SK-N-SH (cell line): ENCODE measurements around the gene TNFAIP2.
A peak's percentile ranks its signal among the peaks of the same experiment; 100 is the strongest.

Experiments used
- RFX5 ChIP-seq: IDR thresholded peaks from 2 replicates; pipeline ENCODE4 v1.6.1; 2012; ENCODE audit warnings: mild to moderate bottlenecking, improper control_type of control experiment, low read length
- SMC3 ChIP-seq: IDR thresholded peaks from 2 replicates; pipeline ENCODE4 v1.6.1; 2012; ENCODE audit warnings: low read depth, low read length, improper control_type of control experiment
- TCF12 ChIP-seq: IDR thresholded peaks from 2 replicates; pipeline ENCODE4 v1.4.0; 2012
- TF ChIP-seq, protein P1 (sequence below): IDR thresholded peaks from 2 replicates; pipeline ENCODE4 v1.4.0; 2012; ENCODE audit warnings: low read depth
- TF ChIP-seq, protein P2 (sequence below): IDR thresholded peaks from 2 replicates; pipeline ENCODE4 v1.6.1; 2012; ENCODE audit warnings: mild to moderate bottlenecking, low read depth, low read length, moderate library complexity

DNA sequence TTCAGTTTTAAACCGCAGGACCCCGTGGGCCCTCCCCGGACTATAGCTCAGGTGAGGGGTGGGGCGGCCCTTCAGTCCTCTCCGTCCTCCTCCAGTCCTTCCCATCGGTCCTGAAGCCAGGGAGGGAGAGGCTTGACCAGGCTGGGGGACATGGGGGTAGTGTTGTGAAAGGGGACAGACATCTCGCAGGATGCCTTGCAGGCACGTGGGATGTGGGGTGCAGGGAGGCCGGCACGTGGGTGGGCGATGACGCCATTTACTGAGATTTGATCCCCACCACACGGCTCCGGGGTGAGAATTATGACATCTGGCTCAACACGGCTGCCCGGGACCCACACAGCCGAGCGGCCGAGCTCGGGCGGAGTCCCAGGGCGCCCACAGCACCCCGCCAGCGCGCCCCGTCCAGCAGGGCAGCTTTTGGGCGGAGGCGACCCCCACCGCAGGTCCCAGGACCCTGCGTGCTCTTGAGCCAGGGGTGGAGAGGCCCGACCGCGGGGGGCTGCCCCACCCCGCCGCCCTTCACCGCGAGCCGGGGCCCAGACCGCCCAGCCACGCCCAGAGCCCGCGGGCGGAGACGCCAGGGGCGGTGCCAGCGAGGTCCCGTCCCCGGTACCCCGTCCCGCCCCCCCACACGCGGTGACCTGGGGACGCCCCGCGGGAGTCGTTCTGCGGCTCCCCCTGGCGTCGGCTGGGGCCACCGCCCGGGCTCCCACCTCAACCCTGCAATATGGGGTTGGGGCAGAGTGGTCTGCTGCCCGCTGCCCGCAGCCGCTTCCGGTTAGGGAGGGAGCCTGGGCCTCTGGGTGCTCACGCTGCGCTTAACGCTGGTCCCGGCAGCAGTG is 32.0 kb upstream of the TNFAIP2 start:
- TF ChIP-seq, protein P1, sequence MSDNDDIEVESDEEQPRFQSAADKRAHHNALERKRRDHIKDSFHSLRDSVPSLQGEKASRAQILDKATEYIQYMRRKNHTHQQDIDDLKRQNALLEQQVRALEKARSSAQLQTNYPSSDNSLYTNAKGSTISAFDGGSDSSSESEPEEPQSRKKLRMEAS: no peak
- TF ChIP-seq, protein P2, sequence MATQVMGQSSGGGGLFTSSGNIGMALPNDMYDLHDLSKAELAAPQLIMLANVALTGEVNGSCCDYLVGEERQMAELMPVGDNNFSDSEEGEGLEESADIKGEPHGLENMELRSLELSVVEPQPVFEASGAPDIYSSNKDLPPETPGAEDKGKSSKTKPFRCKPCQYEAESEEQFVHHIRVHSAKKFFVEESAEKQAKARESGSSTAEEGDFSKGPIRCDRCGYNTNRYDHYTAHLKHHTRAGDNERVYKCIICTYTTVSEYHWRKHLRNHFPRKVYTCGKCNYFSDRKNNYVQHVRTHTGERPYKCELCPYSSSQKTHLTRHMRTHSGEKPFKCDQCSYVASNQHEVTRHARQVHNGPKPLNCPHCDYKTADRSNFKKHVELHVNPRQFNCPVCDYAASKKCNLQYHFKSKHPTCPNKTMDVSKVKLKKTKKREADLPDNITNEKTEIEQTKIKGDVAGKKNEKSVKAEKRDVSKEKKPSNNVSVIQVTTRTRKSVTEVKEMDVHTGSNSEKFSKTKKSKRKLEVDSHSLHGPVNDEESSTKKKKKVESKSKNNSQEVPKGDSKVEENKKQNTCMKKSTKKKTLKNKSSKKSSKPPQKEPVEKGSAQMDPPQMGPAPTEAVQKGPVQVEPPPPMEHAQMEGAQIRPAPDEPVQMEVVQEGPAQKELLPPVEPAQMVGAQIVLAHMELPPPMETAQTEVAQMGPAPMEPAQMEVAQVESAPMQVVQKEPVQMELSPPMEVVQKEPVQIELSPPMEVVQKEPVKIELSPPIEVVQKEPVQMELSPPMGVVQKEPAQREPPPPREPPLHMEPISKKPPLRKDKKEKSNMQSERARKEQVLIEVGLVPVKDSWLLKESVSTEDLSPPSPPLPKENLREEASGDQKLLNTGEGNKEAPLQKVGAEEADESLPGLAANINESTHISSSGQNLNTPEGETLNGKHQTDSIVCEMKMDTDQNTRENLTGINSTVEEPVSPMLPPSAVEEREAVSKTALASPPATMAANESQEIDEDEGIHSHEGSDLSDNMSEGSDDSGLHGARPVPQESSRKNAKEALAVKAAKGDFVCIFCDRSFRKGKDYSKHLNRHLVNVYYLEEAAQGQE: no peak
- TF ChIP-seq TCF12: no peak
- TF ChIP-seq SMC3: peak; percentile 15
- TF ChIP-seq RFX5: no peak
